Measurements from ENCODE around the gene TBC1D10A.

DNA sequence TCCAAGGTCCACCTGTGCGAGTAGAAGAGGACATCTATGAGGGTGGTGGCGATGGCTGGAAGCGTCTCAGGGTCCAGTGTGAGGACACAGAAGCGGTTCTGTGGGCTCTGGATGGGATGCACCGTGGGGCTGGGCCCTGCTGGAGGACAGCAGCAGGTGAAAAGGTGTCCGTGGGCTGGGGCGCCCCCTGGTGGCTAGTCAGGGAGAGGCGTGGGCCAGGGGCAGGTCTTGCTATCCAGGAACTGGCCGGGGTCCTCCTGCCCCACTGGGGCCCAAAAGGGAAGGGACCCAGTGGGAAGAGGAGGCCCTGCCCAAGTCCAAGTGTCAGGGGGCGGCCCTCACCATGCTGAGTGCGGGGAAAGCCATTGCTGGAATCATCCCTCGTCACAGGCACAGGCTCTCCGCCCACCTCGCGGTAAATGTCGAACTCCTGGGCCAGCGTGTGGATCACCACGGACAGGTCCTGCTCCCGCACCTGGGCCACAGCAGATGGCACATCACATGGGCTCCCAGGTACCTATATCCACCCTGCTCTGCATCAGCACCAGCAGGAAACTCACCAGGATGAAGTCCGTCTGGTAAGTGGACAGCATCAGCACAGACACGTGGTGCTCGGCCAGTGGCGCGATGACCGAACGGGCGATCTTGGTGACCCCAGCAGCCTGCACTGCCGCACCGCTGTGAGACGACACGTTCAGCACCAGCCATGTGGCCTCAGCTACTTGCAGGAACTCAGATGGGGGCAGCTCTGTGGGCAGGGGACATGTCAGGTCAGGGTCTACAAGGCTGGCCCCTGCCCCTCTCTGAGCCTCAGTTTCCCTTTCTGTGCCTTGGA, 39.7 kb downstream of the TBC1D10A start:
- TF ChIP-seq CTCF (conservative IDR thresholded peaks at IDR 0.05 in 1 of 2, IDR thresholded peaks at IDR 0.05 in 1 of 2; ENCODE audit: low read depth in 1 of 2, low read length in 2 of 2) (peak; percentile 62 to 73), EZH2 (IDR thresholded peaks at IDR 0.05; ENCODE audit: low read length, missing control alignments) (no peak)
